ENCODE data around the gene ROBO2.

Gene ROBO2

DNA sequence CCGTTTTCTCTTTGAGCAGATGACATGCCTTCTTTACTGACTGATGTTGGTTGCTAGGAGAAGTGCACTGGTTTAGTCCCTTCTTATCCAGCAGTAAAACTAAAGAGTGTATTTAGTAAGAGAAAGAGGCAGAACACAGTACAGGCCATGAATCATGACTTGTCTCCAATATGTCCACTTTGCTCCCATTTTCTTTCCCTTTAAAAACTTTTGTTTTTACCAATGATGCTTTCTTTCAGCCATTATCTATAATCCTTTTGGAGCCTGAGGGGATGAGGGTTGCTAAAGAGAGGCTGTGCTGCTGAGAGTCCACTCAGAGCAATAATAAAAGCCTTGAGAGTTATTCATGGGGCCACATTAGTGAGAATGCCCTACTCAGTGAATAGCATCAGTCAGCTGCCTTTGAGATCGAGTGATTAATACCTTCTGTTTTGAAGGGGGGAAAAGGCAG is 12.2 kb downstream of the ROBO2 start:
- DNase-seq (ENCODE audit: low read depth): no peak

GRCh38 chr3:77052733-77053670 is 13.1 kb downstream of the ROBO2 start:
- DNase-seq (ENCODE audit: low read depth): no peak

- no peak for DNase-seq (ENCODE audit: low read depth)
Measured at GRCh38 chr3:77053795-77054194, 13.9 kb downstream of the ROBO2 start.

DNA sequence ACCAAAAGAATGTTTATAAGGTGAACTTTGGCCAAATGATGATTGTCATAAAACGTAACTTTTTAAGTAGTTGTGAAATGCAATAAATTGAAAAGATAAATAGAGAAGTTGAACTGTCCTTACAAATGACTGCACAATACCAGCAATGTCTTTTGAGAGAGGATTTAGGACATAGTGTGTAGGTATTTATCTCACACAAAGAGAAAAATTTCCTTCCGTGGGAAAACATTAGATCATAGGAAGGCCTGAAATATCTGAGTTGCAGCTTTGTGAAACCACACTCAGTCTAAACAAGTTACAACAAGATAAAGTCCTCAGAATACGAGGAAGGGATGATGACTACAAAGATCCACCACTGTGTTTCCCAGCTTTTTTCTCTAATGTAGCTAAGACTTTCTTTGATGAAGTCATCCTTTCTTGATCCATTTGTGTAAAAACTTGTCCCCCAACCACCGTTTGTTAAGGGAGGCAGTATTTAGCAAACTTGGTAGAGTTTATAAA is 16.0 kb downstream of the ROBO2 start:
- DNase-seq (ENCODE audit: low read depth): no peak

DNA sequence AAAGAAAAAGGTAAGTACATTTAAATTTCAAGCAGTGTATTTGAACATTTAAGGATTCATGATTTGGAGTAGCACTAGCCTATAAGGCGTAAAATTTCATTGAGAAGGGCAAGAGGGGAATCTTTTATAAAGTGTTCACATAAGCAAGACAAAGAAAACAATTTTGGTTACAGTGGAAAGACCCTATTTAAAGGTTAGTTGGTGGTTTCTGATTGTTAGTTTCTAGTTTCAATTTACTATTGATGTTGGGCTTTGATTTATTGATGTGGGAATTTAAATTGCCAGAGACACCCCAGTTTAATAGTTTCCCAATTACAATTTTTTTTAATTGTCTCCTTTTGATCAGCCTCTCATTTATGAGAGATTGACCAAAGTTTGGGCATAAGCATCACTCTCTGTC is 19.5 kb downstream of the ROBO2 start:
- no peak for DNase-seq (ENCODE audit: low read depth)

DNA sequence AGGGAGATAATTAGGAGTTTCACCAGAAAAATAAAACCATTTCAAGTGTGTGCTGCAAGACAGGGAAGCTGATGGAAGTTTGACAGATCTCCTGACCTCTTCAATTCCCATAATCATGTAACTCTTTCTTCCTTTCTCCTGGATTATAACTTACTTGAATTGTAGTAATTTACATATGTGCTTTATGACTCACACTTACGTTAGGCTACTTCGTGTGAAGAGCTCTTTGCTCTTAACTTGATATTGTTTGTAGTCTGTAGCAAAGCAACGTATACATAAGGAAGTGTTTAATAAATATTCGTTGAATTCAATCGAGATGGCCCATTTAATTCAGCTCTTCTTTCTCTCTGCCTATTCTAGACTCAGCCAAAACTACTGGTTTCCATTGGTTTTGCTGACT is 23.5 kb downstream of the ROBO2 start:
- no peak for DNase-seq (ENCODE audit: low read depth)

DNA sequence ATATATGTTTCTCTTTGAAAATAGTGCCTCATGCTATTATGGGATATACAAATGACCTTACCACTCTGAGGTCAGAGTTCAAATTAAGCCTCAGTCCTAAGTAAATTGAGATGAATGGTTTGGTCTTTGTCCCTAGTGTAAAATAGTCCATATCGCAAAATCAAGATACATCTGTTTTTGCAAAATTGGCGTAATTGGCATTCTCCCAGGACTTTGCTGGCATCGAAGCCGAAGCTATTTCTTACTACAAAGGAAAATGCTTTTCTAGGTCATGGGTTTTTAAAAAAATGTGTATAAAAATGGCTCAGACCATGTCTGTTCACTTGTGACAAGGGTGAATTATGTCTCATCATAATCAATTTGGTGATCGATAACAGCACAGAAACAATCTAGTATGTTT is 25.9 kb downstream of the ROBO2 start:
- DNase-seq (ENCODE audit: low read depth): no peak

DNA sequence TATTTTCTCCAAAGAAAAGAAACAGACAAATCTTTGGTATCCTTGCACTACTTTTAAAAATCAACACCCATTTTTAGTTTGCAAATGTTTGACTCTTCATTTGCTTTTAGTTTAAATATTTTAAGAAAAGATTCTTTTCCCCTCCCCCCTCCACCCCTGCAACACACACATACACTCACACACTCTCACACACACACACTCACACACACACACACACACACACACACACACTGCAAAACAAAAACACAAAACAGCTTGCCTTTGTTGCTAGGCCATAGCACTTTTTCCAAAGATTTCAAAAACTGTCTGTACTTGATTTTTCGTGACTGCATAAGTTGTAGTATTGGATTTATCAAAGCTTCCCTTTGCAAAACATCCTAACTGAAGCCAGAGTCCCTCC is 26.9 kb downstream of the ROBO2 start:
- no peak for DNase-seq (ENCODE audit: low read depth)

DNA sequence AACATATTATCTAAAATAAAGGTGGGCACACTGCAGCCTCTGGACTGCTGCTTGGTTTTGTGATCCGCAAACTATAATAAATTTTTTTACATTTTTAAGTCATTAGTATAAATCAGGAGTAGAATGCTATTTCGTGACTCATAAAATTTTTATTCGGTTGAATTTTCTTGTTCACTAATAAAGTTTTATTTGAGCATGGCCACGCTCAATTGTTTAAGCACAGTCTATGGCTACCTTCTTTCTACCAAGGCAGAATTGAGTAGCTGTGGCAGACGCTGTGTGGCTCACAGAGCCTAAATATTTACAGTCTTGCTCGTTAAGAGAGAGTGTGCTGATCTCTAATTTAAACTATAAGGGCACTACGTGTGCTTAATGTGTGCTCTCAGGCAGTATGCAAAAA is 28.9 kb downstream of the ROBO2 start:
- DNase-seq (ENCODE audit: low read depth): no peak

GRCh38 chr3:77071364-77071763 is 31.5 kb downstream of the ROBO2 start:
- no peak for DNase-seq (ENCODE audit: low read depth)

- DNase-seq (ENCODE audit: low read depth): no peak
Measured at GRCh38 chr3:77071809-77072208, 31.9 kb downstream of the ROBO2 start.

DNA sequence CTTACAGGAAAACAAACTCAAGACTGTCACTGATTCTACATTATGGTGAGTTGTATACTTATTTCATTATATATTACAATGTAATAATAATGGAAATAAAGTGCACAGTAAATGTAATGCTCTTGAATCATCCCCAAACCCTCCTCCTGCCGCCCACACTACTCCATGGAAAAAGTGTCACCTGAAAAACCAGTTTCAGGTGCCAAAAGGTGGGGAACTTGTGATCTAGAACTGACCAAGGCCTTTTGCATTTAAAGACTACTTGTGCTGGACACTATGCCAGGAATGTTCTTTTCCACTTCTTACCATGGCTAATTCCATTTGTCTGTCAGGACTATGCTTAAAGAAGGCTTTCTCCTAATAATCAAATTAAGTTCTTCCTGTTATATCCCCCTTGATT is 32.3 kb downstream of the ROBO2 start:
- DNase-seq (ENCODE audit: low read depth): no peak

GRCh38 chr3:77078279-77078678 is 38.4 kb downstream of the ROBO2 start:
- no peak for DNase-seq (ENCODE audit: low read depth)

- DNase-seq (ENCODE audit: low read depth): no peak
Measured at GRCh38 chr3:77079988-77080610, 40.2 kb downstream of the ROBO2 start.

DNA sequence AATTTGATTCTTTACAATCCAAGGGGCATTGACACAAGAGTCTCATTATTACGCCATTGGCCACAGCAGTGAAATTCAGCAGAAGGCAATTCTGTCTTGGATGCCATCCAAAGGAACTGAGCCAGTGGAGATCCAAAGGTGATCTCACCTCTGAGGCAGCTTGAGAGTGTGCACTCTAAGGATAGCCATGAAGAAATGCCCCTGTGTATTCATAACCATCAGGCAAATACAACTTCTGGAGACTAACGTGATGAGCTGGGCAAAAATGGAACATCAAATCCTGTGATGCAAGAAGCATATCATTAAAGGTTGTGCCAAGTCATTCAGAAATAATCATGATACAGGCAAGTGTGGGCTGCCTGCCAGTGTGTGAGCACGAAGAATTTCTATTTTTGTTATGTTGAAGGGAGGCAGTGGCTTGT is 41.4 kb downstream of the ROBO2 start:
- DNase-seq (ENCODE audit: low read depth): no peak

DNA sequence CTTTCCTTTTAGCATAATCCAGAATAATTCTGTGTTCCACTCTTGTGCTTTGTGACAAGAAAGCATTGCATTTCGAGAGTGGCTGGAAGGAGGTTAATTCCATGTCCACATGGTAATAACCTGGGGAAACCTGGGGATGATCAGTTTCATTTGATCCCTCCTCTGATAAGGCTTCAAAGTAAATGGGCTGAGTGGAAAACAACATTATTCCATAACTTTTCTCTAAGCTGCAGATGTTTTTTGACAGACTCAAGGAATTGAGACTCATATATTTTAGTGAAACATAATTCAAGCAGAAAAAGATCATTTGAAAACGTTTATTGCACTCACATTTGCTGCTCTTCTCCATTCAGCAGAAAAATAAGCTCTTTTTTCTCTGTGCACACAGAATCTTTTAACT is 44.6 kb downstream of the ROBO2 start:
- DNase-seq (ENCODE audit: low read depth): no peak

GRCh38 chr3:77086408-77086807 is 46.5 kb downstream of the ROBO2 start:
- DNase-seq (ENCODE audit: low read depth): no peak

DNA sequence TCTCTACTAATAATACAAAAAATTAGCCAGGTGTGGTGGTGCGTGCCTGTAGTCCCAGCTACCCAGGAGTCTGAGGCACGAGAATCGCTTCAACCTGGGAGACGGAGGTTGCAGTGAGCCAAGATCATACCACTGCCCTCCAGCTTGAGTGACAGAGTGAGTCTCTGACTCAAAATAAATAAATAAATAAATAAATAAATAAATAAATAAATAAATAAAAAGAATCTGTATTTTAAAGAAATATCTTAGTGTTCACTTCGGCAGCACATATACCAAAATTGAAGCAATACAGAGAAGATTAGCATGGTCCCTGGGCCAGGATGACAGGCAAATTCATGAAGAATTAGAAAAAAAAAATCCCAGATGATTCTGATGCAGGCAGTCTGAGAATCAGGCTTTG is 51.9 kb downstream of the ROBO2 start:
- DNase-seq (ENCODE audit: low read depth): no peak

DNA sequence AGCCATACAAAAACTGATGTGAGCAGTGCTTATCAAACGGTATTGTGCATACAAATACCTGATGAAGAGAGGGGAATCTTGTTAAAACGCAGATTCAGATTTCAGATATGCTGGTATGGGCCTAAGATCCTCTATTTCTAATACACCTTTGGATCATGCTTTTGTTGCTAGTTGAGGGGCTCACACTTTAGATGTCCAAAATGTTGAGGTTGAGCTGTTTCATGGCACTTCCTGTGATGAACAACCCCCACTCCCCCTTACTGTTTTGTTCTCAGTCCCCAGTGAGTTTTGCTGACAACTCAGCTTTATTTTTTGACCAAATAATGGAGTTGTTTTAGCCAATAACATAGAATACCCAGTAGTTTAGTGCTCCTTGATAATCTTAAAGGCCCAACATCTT is 53.2 kb downstream of the ROBO2 start:
- no peak for DNase-seq (ENCODE audit: low read depth)

DNA sequence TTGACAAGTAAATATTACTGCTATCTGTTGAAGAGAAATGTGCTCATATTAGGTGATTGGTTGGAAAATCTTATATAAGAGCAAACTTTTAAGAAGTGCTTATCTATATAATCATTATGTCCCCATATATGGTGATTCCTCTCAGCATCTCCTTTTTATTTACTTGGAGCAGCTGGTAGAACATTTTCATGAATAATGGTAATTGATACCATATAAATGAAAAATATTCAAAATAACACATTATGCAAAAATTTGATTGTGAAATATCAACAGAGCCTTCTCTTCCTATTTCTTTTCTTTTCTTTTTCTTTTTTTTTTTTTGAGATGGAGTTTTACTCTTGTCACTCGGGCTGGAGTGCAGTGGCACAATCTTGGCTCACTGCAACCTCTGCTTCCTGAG is 56.2 kb downstream of the ROBO2 start:
- no peak for DNase-seq (ENCODE audit: low read depth)

- DNase-seq (ENCODE audit: low read depth): no peak
Measured at GRCh38 chr3:77096966-77097890, 57.3 kb downstream of the ROBO2 start.

All from activated gamma-delta T cell treated with anti-CD3 and anti-CD28 coated beads, Interleukin-2, amount 50 U/mL, for 16 hours (primary cell).